ENCODE results near the gene COL8A2.

Gene COL8A2

GRCh38 chr1:36156329-36157114, 31.5 kb upstream of the COL8A2 start (continued):
- TF ChIP-seq ZNF530 (tag by site-specific recombination; IDR thresholded peaks at IDR 0.05; ENCODE audit: low read depth), result no peak
- TF ChIP-seq, protein P1, sequence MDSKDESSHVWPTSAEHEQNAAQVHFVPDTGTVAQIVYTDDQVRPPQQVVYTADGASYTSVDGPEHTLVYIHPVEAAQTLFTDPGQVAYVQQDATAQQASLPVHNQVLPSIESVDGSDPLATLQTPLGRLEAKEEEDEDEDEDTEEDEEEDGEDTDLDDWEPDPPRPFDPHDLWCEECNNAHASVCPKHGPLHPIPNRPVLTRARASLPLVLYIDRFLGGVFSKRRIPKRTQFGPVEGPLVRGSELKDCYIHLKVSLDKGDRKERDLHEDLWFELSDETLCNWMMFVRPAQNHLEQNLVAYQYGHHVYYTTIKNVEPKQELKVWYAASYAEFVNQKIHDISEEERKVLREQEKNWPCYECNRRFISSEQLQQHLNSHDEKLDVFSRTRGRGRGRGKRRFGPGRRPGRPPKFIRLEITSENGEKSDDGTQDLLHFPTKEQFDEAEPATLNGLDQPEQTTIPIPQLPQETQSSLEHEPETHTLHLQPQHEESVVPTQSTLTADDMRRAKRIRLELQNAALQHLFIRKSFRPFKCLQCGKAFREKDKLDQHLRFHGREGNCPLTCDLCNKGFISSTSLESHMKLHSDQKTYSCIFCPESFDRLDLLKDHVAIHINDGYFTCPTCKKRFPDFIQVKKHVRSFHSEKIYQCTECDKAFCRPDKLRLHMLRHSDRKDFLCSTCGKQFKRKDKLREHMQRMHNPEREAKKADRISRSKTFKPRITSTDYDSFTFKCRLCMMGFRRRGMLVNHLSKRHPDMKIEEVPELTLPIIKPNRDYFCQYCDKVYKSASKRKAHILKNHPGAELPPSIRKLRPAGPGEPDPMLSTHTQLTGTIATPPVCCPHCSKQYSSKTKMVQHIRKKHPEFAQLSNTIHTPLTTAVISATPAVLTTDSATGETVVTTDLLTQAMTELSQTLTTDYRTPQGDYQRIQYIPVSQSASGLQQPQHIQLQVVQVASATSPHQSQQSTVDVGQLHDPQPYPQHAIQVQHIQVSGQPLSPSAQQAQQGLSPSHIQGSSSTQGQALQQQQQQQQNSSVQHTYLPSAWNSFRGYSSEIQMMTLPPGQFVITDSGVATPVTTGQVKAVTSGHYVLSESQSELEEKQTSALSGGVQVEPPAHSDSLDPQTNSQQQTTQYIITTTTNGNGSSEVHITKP (tag by site-specific recombination; IDR thresholded peaks at IDR 0.05), result 0 out of 2 replicates have a peak, but pooled peaks have one; percentile 22
- TF ChIP-seq ZNF133 (tag by site-specific recombination; IDR thresholded peaks at IDR 0.05), result no peak
- TF ChIP-seq ZNF596 (tag by site-specific recombination; IDR thresholded peaks at IDR 0.05), result 0 out of 2 replicates have a peak, but pooled peaks have one; percentile 17
- no peak for TF ChIP-seq ZNF211 (tag by site-specific recombination; IDR thresholded peaks at IDR 0.05; ENCODE audit: low read depth)
- 0 out of 2 replicates have a peak, but pooled peaks have one; percentile 72 for TF ChIP-seq REPIN1 (tag by site-specific recombination; IDR thresholded peaks at IDR 0.05; ENCODE audit: low read depth)
- no peak for TF ChIP-seq ZNF37A (tag by site-specific recombination; IDR thresholded peaks at IDR 0.05)
- no peak for TF ChIP-seq ZNF23 (tag by site-specific recombination; IDR thresholded peaks at IDR 0.05; ENCODE audit: borderline replicate concordance)
- TF ChIP-seq, protein P2, sequence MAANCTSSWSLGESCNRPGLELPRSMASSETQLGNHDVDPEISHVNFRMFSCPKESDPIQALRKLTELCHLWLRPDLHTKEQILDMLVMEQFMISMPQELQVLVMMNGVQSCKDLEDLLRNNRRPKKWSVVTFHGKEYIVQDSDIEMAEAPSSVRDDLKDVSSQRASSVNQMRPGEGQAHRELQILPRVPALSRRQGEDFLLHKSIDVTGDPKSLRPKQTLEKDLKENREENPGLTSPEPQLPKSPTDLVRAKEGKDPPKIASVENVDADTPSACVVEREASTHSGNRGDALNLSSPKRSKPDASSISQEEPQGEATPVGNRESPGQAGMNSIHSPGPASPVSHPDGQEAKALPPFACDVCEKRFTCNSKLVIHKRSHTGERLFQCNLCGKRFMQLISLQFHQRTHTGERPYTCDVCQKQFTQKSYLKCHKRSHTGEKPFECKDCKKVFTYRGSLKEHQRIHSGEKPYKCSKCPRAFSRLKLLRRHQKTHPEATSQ (tag by site-specific recombination; IDR thresholded peaks at IDR 0.05), result peak; percentile 46; the same call in 1 of the 2 replicates
- TF ChIP-seq TRIM28 (IDR thresholded peaks at IDR 0.05; ENCODE audit: borderline replicate concordance, low read length), result no peak
- no peak for TF ChIP-seq BCL6B (tag by site-specific recombination; IDR thresholded peaks at IDR 0.05)
- TF ChIP-seq ZNF341 (tag by site-specific recombination; IDR thresholded peaks at IDR 0.05; ENCODE audit: low read depth), result peak; percentile 42; the same call in 1 of the 2 replicates
- no peak for TF ChIP-seq ZNF146 (tag by site-specific recombination; IDR thresholded peaks at IDR 0.05)
- no peak for TF ChIP-seq ZNF510 (tag by site-specific recombination; IDR thresholded peaks at IDR 0.05; ENCODE audit: insufficient replicate concordance)
- no peak for TF ChIP-seq ZNF174 (tag by site-specific recombination; IDR thresholded peaks at IDR 0.05)
- TF ChIP-seq ZNF571 (tag by site-specific recombination; IDR thresholded peaks at IDR 0.05), result no peak
- no peak for TF ChIP-seq ZNF792 (tag by site-specific recombination; IDR thresholded peaks at IDR 0.05)
- TF ChIP-seq ZSCAN23 (tag by site-specific recombination; IDR thresholded peaks at IDR 0.05), result no peak
- TF ChIP-seq ZNF555 (tag by site-specific recombination; conservative IDR thresholded peaks at IDR 0.05), result no peak
- no peak for TF ChIP-seq ZNF416 (tag by site-specific recombination; IDR thresholded peaks at IDR 0.05)
- TF ChIP-seq ZNF544 (tag by site-specific recombination; IDR thresholded peaks at IDR 0.05), result no peak
- TF ChIP-seq, protein P3, sequence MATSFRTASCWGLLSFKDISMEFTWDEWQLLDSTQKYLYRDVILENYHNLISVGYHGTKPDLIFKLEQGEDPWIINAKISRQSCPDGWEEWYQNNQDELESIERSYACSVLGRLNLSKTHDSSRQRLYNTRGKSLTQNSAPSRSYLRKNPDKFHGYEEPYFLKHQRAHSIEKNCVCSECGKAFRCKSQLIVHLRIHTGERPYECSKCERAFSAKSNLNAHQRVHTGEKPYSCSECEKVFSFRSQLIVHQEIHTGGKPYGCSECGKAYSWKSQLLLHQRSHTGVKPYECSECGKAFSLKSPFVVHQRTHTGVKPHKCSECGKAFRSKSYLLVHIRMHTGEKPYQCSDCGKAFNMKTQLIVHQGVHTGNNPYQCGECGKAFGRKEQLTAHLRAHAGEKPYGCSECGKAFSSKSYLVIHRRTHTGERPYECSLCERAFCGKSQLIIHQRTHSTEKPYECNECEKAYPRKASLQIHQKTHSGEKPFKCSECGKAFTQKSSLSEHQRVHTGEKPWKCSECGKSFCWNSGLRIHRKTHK (tag by site-specific recombination; IDR thresholded peaks at IDR 0.05), result no peak
- TF ChIP-seq, protein P4, sequence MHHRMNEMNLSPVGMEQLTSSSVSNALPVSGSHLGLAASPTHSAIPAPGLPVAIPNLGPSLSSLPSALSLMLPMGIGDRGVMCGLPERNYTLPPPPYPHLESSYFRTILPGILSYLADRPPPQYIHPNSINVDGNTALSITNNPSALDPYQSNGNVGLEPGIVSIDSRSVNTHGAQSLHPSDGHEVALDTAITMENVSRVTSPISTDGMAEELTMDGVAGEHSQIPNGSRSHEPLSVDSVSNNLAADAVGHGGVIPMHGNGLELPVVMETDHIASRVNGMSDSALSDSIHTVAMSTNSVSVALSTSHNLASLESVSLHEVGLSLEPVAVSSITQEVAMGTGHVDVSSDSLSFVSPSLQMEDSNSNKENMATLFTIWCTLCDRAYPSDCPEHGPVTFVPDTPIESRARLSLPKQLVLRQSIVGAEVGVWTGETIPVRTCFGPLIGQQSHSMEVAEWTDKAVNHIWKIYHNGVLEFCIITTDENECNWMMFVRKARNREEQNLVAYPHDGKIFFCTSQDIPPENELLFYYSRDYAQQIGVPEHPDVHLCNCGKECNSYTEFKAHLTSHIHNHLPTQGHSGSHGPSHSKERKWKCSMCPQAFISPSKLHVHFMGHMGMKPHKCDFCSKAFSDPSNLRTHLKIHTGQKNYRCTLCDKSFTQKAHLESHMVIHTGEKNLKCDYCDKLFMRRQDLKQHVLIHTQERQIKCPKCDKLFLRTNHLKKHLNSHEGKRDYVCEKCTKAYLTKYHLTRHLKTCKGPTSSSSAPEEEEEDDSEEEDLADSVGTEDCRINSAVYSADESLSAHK (tag by site-specific recombination; IDR thresholded peaks at IDR 0.05), result peak; percentile 44; the same call in 1 of the 2 replicates
- no peak for TF ChIP-seq ZNF660 (tag by site-specific recombination; IDR thresholded peaks at IDR 0.05)
- TF ChIP-seq WT1 (tag by site-specific recombination; IDR thresholded peaks at IDR 0.05), result peak; percentile 87
- TF ChIP-seq ZXDB (tag by site-specific recombination; IDR thresholded peaks at IDR 0.05), result peak; percentile 71; the same call in 1 of the 2 replicates
- TF ChIP-seq BCL11A (tag by site-specific recombination; IDR thresholded peaks at IDR 0.05; ENCODE audit: low read depth), result peak; percentile 85; the same call in 1 of the 2 replicates
- TF ChIP-seq GFI1B (tag by site-specific recombination; IDR thresholded peaks at IDR 0.05), result no peak
- no peak for TF ChIP-seq ZNF354C (tag by site-specific recombination; IDR thresholded peaks at IDR 0.05; ENCODE audit: borderline replicate concordance, low read depth)
- TF ChIP-seq HOXC10 (CRISPR knock-in tag; IDR thresholded peaks at IDR 0.05), result no peak
